ENCODE data around the gene PDE4D.

- no peak for TF ChIP-seq CEBPB (IDR thresholded peaks at IDR 0.05; ENCODE audit: borderline replicate concordance in 1 of 2, low read depth in 2 of 2, low read length in 2 of 2)
- no peak for TF ChIP-seq EZH2 (IDR thresholded peaks at IDR 0.05; ENCODE audit: borderline replicate concordance, control insufficient read depth, low read depth, low read length)
- TF ChIP-seq TBL1XR1 (IDR thresholded peaks at IDR 0.05; ENCODE audit: low read depth, low read length) = no peak
- no peak for TF ChIP-seq SRF (IDR thresholded peaks at IDR 0.05; ENCODE audit: low read depth in 2 of 2, low read length in 2 of 2)
- TF ChIP-seq CHD2 (IDR thresholded peaks at IDR 0.05; ENCODE audit: borderline replicate concordance, low read depth, low read length) = no peak
- TF ChIP-seq TARDBP (IDR thresholded peaks at IDR 0.05; ENCODE audit: borderline replicate concordance) = no peak
- TF ChIP-seq CTCF (IDR thresholded peaks at IDR 0.05 in 2 of 3, conservative IDR thresholded peaks at IDR 0.05 in 1 of 3; ENCODE audit: control insufficient read depth in 2 of 3, extremely low read depth in 1 of 3, insufficient read depth in 1 of 3, low read depth in 3 of 3, low read length in 3 of 3) = no peak
- TF ChIP-seq MYC (IDR thresholded peaks at IDR 0.05; ENCODE audit: insufficient read depth, insufficient read length, insufficient replicate concordance, low read length, severe bottlenecking) = no peak
- no peak for TF ChIP-seq NR2C2 (IDR thresholded peaks at IDR 0.05; ENCODE audit: borderline replicate concordance, control insufficient read depth, insufficient read length, low read depth)
- no peak for TF ChIP-seq TAF1 (IDR thresholded peaks at IDR 0.05; ENCODE audit: borderline replicate concordance, low read depth, low read length)
- TF ChIP-seq ZNF384 (IDR thresholded peaks at IDR 0.05; ENCODE audit: borderline replicate concordance, low read depth, low read length) = no peak
- TF ChIP-seq RFX5 (IDR thresholded peaks at IDR 0.05; ENCODE audit: low read depth, low read length) = no peak
- TF ChIP-seq FOS (IDR thresholded peaks at IDR 0.05; ENCODE audit: borderline replicate concordance, extremely low read depth, insufficient read length) = no peak
Measured at GRCh38 chr5:59245198-59245597, 648.3 kb downstream of the PDE4D start.

Data from GM12878 (cell line).